KOPT-K1 (cell line): ENCODE measurements around the gene SMYD2.

Source experiments
- H3K27ac ChIP-seq: fragments of 200-600 bp; sonication (generic); 2 replicates; pipeline ENCODE4 v1.5.1; 2016; ENCODE audit warnings: antibody characterized with exemption, mild to moderate bottlenecking, low read depth, low read length; ENCODE audit not compliant: poor library complexity, severe bottlenecking
- H3K36me3 ChIP-seq: fragments of 200-600 bp; sonication (generic); 2 replicates; pipeline ENCODE4 v1.5.1; 2017; ENCODE audit warnings: antibody characterized with exemption, mild to moderate bottlenecking, low read length, moderate library complexity; ENCODE audit not compliant: insufficient read depth
- H3K9me3 ChIP-seq: fragments of 200-600 bp; sonication (generic); 2 replicates; pipeline ENCODE4 v1.5.1; 2017; ENCODE audit warnings: antibody characterized with exemption, low read length, mild to moderate bottlenecking; ENCODE audit not compliant: insufficient read depth, poor library complexity, severe bottlenecking

The SMYD2 gene

GRCh38 chr1:214281021-214281719 lies at the start of gene SMYD2:
Gene SMYD2, plus strand, starts transcription at chr1:214281159. Its CDS starts 96 bp downstream, at chr1:214281255.
- Histone ChIP-seq H3K9me3 (no peaks in the 10 kb centered on the region), H3K36me3 (no peaks in the 10 kb centered on the region), H3K27ac (peak within 1 kb of the TSS; percentile 83)

- no peak overlapping the region for H3K27ac ChIP-seq
Measured at GRCh38 chr1:214233856-214234634, 46.9 kb upstream of the SMYD2 start.

GRCh38 chr1:214234635-214235025 lies 46.3 kb upstream of the SMYD2 start:
- Histone ChIP-seq H3K27ac (no peak overlapping the region), H3K9me3 (no peaks in the 10 kb centered on the region), H3K36me3 (no peaks in the 10 kb centered on the region)

More at GRCh38 chr1:214233856-214234634, 46.9 kb upstream of the SMYD2 start:
- Histone ChIP-seq H3K36me3 (no peaks in the 10 kb centered on the region), H3K9me3 (no peaks in the 10 kb centered on the region)

- Histone ChIP-seq H3K27ac (no peak overlapping the region), H3K36me3 (no peaks in the 10 kb centered on the region), H3K9me3 (no peaks in the 10 kb centered on the region)
Measured at GRCh38 chr1:214236477-214236876, 44.5 kb upstream of the SMYD2 start.

GRCh38 chr1:214241060-214241459 lies 39.9 kb upstream of the SMYD2 start:
- Histone ChIP-seq H3K27ac (no peak overlapping the region), H3K36me3 (no peaks in the 10 kb centered on the region), H3K9me3 (no peaks in the 10 kb centered on the region)

GRCh38 chr1:214244252-214244651 lies 36.7 kb upstream of the SMYD2 start:
- H3K27ac ChIP-seq: no peak overlapping the region
- no peaks in the 10 kb centered on the region for H3K9me3 ChIP-seq
- no peaks in the 10 kb centered on the region for H3K36me3 ChIP-seq

GRCh38 chr1:214244841-214245240 lies 36.1 kb upstream of the SMYD2 start:
- Histone ChIP-seq H3K9me3 (no peaks in the 10 kb centered on the region), H3K36me3 (no peaks in the 10 kb centered on the region), H3K27ac (no peak overlapping the region)

- H3K9me3 ChIP-seq: no peaks in the 10 kb centered on the region
- no peak overlapping the region for H3K27ac ChIP-seq
- H3K36me3 ChIP-seq: no peaks in the 10 kb centered on the region
Measured at GRCh38 chr1:214247501-214248041, 33.4 kb upstream of the SMYD2 start.

- no peak overlapping the region for H3K27ac ChIP-seq
- H3K9me3 ChIP-seq: no peaks in the 10 kb centered on the region
- no peaks in the 10 kb centered on the region for H3K36me3 ChIP-seq
Measured at GRCh38 chr1:214248311-214249085, 32.5 kb upstream of the SMYD2 start.

GRCh38 chr1:214249651-214250050 lies 31.3 kb upstream of the SMYD2 start:
- H3K36me3 ChIP-seq: no peaks in the 10 kb centered on the region
- H3K27ac ChIP-seq: no peak overlapping the region
- H3K9me3 ChIP-seq: no peaks in the 10 kb centered on the region

GRCh38 chr1:214251354-214251753 lies 29.6 kb upstream of the SMYD2 start:
- Histone ChIP-seq H3K36me3 (no peaks in the 10 kb centered on the region), H3K9me3 (no peaks in the 10 kb centered on the region), H3K27ac (no peak overlapping the region)

GRCh38 chr1:214255509-214255908 lies 25.4 kb upstream of the SMYD2 start:
- H3K36me3 ChIP-seq: no peaks in the 10 kb centered on the region
- no peaks in the 10 kb centered on the region for H3K9me3 ChIP-seq
- H3K27ac ChIP-seq: no peak overlapping the region

GRCh38 chr1:214259353-214259977 lies 21.5 kb upstream of the SMYD2 start:
- Histone ChIP-seq H3K27ac (no peak overlapping the region), H3K9me3 (no peaks in the 10 kb centered on the region), H3K36me3 (no peaks in the 10 kb centered on the region)

- no peak overlapping the region for H3K27ac ChIP-seq
- no peaks in the 10 kb centered on the region for H3K9me3 ChIP-seq
- no peaks in the 10 kb centered on the region for H3K36me3 ChIP-seq
Measured at GRCh38 chr1:214260561-214261205, 20.3 kb upstream of the SMYD2 start.
